ENCODE data around the gene ZFYVE1.
"Not testable (repeated sequence)": the region's sequence is repeated elsewhere in the genome, so short reads cannot be mapped to it uniquely, and the experiment has no call there.

The ZFYVE1 gene, protein sequence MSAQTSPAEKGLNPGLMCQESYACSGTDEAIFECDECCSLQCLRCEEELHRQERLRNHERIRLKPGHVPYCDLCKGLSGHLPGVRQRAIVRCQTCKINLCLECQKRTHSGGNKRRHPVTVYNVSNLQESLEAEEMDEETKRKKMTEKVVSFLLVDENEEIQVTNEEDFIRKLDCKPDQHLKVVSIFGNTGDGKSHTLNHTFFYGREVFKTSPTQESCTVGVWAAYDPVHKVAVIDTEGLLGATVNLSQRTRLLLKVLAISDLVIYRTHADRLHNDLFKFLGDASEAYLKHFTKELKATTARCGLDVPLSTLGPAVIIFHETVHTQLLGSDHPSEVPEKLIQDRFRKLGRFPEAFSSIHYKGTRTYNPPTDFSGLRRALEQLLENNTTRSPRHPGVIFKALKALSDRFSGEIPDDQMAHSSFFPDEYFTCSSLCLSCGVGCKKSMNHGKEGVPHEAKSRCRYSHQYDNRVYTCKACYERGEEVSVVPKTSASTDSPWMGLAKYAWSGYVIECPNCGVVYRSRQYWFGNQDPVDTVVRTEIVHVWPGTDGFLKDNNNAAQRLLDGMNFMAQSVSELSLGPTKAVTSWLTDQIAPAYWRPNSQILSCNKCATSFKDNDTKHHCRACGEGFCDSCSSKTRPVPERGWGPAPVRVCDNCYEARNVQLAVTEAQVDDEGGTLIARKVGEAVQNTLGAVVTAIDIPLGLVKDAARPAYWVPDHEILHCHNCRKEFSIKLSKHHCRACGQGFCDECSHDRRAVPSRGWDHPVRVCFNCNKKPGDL

DNA sequence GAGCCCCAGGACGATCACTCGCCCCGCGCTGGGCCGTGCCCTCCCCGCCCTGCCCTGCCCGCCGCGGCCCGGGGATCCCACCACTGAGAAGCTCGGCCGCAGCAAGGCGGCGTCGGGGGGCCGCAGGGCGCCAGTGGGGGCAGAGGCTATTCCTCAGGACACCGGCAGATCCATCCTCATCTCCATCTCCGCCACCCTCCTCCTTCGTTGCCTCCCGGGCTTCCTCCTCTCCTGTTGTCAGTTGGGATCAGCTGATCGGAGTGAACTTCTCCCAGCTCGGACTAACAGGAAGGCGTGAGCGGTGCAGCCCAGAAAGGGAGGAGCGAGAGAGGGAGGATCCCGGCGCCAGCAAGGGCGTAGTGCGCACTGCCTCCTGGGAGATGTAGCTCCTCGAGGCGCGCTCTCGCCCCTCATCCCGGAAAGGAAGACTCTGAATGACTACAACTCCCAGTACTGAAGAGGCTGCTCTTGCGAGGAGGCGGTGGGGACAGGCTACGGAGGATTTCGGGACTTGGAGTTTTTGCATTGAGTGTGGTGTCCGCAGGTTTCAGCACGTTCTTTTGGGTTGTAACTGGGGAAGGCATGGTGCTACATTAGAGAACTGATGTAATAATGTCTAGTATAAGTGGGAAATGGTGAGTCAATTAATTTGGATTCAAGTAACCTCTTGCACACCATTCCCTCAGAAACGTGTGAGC is at the start of gene ZFYVE1:
Gene ZFYVE1 (minus strand): TSS at position 262 of the 698 bp plus-strand sequence. CDS start 2,598 bp downstream, outside the sequence.
- DNase-seq = peak; percentile 98

DNA sequence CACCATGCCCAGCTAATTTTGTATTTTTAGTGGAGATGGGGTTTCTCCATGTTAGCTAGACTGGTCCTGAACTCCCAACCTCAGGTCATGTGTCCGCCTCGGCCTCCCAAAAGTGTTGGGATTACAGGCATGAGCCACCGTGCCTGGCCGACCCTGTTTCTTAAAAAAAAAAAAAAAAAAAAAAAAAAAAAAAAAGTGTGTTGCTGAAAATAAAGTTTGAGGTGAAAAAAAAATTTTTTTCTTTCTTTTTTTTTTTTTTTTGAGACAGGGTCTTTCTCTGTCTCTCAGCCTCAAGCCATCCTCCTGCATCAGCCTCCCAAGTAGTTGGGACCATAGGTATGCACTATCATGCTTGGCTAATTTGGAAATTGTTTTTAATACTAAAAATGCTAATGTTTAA is 42.7 kb upstream of the ZFYVE1 start:
- DNase-seq = no peak

DNA sequence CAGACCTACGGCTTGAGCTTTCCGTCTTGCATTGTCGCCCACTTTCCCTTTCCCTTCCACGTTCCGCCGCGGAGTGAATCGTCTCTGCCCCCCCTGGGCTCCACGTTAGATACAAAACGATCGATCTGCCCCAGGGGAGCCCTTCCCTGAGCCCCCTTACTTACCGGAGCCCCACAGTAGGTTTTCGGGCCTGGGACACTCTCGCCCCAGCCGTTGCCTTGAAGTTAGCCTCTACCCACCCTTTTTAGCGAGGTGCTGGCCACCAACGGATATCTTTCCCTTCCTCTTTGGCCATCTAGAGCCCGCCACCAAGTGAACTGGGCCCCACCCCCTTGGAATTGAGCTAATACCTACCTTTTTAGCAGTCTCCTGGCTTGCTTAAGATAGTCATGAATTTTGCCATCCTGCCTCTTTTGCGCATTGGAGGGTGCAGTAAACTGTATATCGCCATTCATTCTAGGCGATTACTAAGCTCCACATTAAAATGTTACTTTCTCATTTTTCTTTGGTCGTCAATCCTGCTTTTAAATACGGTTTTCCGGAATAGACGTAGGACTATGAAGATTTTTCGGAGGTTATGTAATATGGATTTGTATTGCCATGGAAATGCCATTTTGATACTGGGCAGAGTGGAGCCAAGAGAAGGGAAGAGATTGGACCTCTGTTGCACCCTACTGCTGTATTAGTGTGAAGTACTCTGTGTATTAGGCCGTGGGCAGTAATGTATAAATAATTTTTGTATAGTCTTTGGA is 32.2 kb upstream of the ZFYVE1 start:
- DNase-seq = peak; percentile 68

DNA sequence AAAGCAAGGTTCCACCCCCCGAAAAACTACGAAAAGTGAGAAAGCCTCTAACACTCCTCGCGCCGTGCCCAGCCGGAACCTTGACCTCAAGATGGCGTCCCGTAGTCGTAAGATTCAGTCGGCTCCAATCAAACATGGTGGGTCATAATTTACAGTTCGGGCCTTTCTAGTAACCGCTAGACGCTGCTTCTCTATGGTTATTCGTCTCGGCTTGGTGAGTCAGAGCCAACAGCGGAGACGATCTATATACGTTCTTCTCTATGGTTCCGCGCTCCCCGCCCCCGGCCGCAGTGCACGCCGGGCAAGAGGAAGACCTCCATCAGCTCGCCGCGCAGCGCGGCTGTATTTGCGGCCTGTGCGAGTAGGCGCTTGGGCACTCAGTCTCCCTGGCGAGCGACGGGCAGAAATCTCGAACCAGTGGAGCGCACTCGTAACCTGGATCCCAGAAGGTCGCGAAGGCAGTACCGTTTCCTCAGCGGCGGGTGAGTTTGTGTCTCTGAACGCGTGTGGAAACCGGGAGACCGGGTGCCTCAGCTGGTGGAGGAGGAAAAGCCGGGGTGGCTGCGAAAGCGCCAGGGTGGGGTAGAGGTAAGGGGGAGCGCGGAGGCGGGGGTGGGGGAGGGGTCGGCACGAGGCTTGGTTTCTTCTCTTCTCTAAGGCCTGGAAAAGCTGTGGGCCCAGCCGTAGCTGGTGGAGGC is 31.5 kb upstream of the ZFYVE1 start, which contains the start of gene RBM25:
Gene RBM25 (plus strand): TSS at position 311 of the 698 bp plus-strand sequence. CDS start 13,108 bp downstream, outside the sequence.
- peak; percentile 97 for DNase-seq

DNA sequence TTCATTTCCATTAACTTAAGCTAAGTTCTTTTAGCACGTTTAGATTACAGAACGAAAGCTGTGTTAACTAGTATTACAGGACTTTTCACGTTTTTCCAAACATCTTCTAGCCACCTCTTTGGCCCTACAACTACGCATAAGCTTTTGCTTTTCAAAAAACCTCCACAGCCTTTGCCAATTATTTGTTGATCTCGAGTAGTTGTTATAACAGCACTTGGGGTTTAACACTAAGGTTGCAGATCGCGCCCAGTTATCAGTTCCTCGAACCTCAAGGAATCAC is 31.0 kb upstream of the ZFYVE1 start:
- no peak for DNase-seq

DNA sequence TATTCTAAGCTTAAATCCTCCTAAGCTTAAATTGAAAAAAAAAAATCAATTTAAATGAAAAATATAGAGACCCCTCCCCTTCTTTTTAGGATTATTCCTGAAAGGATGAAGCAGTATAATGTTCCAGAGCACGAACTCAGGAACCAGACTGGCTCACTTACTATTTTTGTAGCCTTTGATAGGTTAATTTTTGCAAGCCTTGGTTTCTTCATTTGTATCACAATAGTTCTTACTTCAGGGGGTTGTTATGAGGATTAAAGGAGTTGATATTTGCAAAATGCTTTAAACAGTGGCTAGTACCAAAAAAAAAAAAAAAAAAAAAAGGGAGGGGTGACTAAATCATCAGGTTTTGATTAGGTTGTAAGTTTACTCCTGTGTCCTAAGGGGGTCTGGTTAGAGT is 28.3 kb upstream of the ZFYVE1 start:
- no peak for DNase-seq

DNA sequence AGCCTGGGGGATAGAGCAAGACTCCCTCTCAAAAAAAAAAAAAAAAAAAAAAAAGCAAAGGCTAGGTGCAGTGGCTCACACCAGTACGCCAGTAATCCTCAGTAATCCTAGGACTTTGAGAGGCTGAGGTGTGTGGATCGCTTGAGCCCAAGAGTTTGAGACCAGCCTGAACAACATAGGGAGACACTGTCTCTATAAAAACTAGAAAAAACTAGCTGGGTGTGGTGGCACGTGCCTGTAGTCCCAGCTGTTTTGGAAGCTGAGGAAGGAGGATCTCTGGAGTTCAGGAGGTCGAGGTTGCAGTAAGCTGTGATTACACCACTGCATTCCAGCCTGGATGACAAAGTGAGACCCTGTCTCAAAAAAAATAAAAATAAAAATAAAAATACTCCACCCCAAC is 22.5 kb upstream of the ZFYVE1 start:
- DNase-seq = no peak

DNA sequence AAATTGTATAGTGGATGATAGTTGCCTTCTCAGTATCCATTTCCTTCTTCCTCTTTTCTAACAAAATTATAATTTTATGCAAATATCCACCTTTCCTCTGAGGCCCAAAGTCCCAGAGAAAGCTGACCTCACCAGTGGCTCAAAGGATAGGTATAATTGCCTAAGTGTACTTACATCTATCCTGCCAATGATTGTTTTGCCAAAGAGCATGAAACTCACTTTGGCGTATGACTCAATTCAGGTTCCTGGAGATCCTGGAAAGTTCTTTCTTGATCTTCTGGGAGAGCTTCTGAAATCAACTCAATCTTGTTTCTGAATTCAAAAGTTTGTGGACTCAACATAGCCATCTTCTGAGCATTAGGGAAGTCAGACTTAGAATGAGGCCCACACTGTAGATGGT is 20.9 kb upstream of the ZFYVE1 start:
- peak; percentile 26 for DNase-seq

DNA sequence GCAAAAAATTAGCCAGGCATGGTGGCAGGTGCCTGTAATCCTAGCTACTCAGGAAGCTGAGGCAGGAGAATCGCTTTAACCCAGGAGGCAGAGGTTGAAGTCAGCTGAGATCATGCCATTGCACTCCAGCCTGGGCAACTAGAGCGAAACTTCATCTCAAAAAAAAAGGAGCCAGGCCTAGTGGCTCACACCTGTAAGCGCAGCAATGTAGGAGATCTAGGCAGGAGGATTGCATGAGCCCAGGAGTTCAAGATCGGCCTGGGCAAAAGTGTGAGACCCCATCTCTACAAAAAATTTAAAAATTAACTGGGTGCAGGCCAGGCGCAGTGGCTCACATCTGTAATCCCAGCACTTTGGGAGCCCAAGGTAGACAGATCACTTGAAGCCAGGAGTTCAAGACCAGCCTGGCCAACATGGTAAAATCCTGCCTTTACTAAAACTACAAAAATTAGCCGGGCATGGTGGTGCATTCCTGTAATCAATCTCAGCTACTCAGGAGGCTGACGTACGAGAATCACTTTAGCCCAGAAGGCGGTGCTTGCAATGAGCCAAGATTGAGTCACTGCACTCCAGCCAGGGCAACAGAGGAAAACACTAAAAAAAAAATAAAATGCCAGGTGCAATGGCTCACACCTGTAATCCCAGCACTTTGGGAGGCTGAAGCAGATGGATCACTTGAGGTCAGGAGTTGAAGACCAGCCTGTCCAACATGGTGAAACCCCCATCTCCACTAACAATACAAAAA is 10.0 kb upstream of the ZFYVE1 start:
- DNase-seq = not testable (repeated sequence)

DNA sequence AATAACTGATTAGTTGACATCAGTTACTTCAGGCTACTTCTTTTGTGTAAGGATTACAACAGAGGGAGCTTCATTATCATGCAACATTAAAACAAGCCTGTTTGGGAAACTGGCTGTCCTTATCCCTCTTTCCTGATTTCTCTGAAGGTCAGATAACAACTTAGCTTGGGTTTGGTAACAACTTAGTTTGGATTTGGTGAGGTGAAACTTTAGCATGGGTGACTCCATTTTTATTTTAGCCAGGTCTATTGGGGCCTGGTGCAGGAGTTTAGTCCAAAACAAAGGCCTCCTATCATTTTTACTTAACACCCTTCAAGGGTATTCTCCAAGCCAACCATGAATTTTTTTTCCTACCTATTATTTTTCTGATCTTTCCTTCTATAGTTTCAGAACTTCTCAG is 1.1 kb upstream of the ZFYVE1 start:
- no peak for DNase-seq

DNA sequence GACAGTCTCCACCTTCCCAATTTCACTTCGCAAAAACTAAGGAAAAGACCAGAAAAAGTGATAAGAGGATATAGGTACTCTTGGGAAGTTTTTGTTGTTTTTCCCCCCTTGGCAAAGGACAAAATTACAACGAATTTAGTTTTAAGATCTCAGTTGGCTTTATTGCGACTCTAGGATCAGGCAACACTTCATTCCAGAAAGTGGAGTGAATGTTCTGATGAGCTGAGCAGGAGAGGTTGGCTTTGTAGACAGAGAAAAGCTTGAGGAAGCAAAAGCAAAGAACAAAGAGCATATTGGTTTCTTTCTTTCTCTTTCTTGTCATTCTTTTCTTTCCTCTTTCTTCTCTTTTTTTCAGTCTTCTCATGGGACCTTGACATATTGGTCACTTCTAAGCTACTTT is 640 bp upstream of the ZFYVE1 start:
- peak; percentile 57 for DNase-seq

DNA sequence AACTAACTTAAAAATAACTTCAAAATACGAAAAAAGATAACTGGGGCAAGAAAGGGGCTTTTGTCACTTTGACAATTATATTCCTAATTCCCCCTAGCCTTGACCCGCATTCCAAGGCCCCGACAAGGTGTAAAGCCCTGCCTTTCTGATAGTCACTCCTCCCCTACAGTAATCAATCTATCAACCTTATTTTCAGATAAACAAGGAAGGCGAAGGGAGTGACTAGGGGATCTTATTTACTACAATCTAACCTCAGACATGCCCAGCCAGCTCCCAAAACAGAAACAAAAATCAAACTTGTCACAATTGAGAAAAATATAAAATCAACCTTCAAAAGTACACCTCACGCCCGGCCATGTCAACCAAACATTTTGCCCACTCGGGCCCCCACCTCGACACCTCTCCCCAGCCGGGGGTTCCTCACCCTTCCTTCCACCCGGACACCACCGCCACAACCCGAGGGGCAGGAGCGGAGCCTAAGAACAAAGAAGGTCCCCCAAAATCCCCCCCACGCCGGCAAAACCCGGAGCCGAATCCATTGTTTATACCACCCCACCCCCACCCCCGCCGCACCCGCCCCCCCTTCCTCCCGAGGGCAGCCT is 562 bp downstream of the ZFYVE1 start:
- DNase-seq = no peak

DNA sequence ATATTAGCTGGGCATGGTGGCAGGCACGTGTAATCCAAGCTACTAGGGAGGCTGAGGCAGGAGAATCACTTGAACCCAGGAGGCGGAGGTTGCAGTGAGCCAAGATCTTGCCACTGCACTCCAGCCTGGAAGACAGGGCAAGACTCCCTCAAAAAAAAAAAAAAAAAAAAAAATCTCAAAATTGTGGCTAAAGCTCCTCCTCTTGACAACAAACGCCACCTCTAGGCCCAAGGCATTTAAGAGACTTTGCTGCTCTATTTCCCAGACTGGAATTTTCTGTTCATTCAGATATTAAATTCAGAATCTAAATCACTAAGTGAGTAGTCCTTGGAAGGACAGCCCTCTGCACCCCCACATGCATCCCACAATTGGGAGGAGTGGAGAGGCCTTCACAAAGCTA is 1.4 kb downstream of the ZFYVE1 start:
- DNase-seq = no peak

DNA sequence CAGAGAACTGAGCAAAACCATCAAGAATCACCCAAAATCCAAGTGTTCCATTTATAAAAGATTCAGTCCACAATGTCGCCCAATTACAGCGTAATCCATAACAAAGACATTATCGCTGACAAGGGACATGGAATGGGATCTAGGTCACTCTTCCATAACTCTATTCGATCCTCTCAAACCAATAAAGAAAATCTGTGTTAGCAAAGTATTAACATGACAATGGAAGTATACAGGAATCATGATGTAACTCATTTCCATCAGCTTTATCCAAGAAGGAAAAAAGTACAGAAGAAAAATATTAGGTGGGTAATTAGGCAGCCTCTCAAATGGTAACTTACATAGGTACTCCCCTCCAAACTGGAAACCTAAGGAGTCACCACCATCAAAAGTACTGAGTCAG is 4.9 kb downstream of the ZFYVE1 start:
- no peak for DNase-seq

DNA sequence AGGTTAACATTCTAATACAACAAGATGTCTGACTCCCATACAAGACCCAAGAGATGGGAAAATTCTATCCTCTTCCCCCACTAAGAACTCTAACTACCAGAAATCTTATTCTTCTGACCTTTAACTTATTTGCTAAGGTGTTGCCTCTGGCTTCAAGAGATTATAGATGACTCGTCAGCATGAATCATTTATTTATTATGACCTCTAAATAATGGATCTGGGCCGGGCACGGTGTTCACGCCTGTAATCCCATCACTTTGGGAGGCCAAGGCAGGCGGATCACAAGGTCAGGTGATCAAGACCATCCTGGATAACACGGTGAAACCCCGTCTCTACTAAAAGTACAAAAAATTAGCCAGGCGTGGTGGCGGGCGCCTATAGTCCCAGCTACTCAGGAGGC is 10.9 kb downstream of the ZFYVE1 start:
- DNase-seq = not testable (repeated sequence)

DNA sequence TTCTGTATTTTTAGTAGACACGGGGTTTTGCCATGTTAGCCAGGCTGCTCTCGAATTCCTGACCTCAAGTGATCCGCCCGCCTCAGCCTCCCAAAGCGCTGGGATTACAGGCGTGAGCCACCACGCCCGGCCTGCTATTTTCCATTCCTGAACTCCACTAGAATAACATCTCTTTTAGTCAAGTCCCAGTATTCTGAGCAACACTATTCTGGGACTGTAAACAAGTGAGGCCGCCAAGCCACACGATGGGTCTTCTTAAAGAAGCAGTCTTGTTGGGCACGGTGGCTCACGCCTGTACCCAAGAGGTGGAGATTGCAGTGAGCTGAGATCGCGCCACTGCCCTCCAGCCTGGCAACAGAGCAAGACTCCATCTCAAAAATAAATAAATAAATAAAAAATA is 11.4 kb downstream of the ZFYVE1 start:
- not testable (repeated sequence) for DNase-seq

DNA sequence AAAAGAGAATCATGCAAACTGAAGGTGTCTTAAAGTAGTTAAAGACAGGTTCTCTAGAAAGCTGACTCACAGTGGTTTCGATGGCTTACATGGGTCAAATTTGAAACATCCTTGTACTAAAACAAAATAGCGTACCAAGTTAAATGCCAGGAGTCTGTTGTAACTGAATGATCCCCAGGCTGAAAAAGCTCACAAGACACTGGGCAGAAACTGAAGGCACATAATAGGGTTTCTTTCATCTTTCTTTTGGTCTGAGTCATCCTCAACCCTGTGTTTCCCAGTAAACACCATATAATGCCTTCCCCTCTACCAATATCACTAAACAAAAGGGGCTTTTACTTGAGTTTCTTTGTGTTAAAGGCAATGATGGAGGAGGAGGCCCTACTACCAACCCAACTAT is 12.8 kb downstream of the ZFYVE1 start:
- DNase-seq = no peak

DNA sequence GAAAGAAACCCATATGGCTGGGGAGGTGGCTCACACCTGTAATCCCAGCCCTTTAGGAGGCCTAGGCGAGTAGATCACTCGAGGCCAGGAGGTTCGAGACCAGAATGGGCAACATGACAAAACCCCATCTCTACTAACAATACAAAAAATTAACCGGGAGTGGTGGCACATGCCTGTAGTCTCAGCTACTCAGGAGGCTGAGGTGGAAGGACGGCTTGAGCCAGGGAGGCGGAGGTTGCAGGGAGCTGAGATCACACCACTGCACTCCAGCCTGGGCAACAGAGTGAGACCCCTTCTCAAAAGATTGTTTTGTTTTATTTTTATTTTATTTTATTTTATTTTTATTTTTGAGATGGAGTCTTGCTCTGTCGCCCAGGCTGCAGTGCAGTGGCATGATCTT is 15.7 kb downstream of the ZFYVE1 start:
- not testable (repeated sequence) for DNase-seq

DNA sequence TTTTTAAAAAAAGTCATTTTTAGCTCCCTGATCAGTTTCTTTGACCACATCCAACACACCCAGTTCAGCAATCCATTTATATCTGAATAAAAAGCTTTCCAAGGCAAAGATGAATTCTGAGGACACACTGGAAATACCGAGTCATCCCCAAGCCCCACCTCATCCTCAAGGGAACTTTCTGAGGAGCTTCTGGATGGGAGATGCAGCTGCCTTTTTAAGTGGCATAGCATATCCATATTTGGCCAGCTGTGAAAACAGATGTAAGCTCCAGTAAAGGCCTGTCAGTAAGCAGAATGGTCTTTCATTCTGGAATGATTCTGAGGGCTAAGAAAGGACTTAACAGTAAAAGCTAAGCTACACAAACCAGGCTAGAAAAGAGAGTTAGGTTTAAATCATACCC is 18.4 kb downstream of the ZFYVE1 start:
- DNase-seq = no peak

DNA sequence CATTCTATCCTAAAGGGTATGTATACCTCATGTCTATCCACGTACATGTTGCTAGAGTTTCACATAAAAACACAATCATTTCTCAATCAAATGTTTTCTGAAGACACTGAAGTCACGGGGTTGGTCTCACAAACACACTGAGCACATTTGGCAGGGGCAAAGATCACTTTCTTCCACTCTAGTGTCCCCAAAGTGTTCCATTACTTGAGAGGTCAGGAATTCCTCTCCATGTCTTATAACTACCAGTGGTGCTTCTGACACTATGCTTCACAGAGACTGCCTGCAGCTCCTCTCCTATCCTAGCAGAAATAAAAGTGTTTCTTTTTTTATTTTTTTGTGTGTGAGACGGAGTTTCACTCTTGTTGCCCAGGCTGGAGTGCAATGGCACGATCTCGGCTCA is 19.1 kb downstream of the ZFYVE1 start:
- no peak for DNase-seq

DNA sequence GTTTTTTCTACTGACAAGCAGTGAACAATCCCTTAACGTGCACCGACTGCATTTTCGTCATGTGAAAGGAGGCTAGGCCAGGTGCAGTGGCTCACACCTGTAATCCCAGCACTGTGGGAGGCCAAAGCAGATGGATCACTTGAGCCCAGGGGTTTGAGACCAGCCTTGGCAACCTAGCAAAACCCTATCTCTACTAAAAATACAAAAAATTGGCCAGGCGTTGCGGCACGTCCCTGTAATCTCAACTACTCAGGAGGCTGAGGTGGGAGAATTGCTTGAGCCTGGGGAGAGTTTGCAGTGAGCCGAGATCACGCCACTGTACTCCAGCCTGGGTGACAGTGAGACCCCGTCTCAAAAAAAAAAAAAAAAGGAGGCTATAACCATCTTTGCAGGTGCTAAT is 22.3 kb downstream of the ZFYVE1 start:
- not testable (repeated sequence) for DNase-seq

All from OCI-M1 (cell line).